GM12801 (cell line): ENCODE data around the gene C22orf23.

Source experiments
- CTCF ChIP-seq: IDR thresholded peaks from one replicate; pipeline ENCODE4 v1.5.1; 2011; ENCODE audit warnings: control low read depth; ENCODE audit not compliant: insufficient read length; ENCODE audit errors: extremely low read depth

The C22orf23 gene

GRCh38 chr22:37979782-37980181 is 26.4 kb upstream of the C22orf23 start:
- no peak for TF ChIP-seq CTCF

- no peak for TF ChIP-seq CTCF
These were observed 23.1 kb upstream of the C22orf23 start for GRCh38 chr22:37976547-37976946.

- no peak for TF ChIP-seq CTCF
These were observed 21.8 kb upstream of the C22orf23 start for GRCh38 chr22:37975153-37975552.

- no peak for TF ChIP-seq CTCF
These were observed 20.1 kb upstream of the C22orf23 start for GRCh38 chr22:37973271-37974170.

GRCh38 chr22:37972527-37972926 is 19.1 kb upstream of the C22orf23 start:
- no peak for TF ChIP-seq CTCF

GRCh38 chr22:37971475-37972434 is 18.4 kb upstream of the C22orf23 start:
- no peak for TF ChIP-seq CTCF

- no peak for TF ChIP-seq CTCF
These were observed 17.5 kb upstream of the C22orf23 start for GRCh38 chr22:37970864-37971263.
